Activated naive CD8-positive, alpha-beta T cell treated with anti-CD3 and anti-CD28 coated beads, Interleukin-2, amount 50 U/mL, for 16 hours (primary cell): ENCODE results near the gene PDHB.
"Not testable (repeated sequence)": the region's sequence is repeated elsewhere in the genome, so short reads cannot be mapped to it uniquely, and the experiment has no call there.

Source experiments
- DNase-seq: peaks from one replicate; pipeline ENCODE4 v3.0.0-alpha.2; 2020; ENCODE audit warnings: low read depth, low spot score

Gene PDHB

GRCh38 chr3:58437276-58437675 is 3.6 kb upstream of the PDHB start:
- DNase-seq: not testable (repeated sequence)

DNA sequence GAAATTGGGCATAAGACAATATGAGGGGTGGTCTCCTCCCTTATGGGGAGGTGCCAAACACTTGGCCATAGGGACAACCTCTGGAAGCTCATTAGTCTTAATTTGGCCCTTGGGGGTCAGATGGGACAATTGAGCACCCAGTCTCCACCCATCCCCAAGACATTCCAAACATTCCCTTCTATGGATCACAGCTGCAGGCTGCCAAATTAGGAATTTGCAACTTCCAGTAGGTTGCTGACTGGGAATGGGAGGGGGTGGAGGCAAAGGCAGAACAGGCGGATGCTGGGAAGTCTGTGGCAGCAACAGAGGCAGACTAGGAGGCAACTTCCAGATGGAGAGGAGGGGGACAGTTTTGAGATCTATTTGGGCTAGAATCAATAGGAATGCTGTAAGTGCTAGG is 1.4 kb upstream of the PDHB start:
- DNase-seq: no peak

- DNase-seq: no peak
Measured at GRCh38 chr3:58434511-58434910, 879 bp upstream of the PDHB start.

DNA sequence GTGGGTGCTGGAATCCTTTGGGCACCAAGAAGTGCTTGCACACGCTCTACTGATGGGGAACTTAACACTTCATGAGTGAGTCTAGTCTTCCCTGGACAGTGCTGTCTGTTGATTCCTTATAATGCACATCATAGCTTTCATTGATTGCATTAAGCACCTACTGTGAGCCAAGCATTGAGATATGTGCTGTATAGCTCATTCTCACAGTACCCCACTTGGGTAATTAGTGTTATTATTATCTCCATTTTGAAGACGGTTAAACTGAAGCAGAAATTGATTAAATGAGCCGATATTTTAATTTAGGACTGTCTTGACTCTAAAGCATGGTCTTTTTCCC is 504 bp upstream of the PDHB start:
- no peak for DNase-seq

GRCh38 chr3:58432905-58433304 is 727 bp downstream of the PDHB start:
- no peak for DNase-seq

GRCh38 chr3:58429657-58430056 is 4.0 kb downstream of the PDHB start:
- no peak for DNase-seq

DNA sequence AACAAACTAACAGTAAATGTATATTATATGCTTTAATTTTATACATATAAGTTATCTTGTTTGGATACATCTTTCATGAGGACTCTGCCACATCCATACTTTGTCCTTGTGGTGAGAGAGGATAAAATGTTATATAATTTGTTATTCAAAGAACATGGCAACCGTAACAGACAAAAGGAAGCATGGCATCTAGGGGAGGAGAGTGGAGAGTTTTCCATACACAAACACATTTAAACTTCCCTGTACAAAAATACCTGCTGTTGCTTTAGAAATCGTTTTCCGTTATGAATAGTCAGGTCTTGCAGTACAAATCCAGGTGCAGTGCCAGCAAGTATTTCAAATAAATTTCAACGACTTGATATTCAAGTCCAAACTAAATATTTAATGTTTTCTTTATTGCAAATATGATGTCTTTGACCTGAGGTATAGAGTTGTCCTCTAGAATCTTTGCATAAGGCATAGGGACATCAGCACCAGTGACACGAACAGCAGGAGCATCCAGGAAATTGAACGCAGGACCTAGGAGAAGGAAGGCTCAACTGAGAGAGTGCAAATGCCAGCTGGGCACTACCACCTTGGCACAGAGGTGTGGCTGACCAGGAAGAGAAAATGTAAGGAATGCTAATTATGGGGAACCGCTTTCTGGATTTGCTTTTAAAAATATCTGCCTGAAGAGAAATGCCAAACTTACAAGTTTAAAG is 5.8 kb downstream of the PDHB start:
- DNase-seq: no peak

DNA sequence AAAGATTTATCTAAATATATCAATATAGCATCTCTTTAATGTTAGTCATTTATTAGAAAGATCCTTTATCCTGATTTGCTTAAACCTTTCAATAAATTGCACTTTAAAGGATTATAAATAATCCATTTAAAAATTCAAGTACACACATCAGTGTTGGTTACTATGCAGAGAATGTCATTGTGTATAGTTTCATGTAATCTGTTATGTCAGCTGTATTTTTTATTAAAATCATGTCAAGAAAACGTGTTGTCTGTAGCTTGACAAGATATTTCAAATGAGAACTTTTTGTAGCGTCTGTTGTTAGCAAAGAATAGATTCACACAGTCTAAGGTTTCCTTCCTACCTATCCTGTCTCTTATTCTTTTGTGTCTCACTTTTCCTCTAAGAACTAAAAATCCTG is 7.8 kb downstream of the PDHB start:
- DNase-seq: no peak

GRCh38 chr3:58424613-58425012 is 9.0 kb downstream of the PDHB start:
- DNase-seq: no peak

DNA sequence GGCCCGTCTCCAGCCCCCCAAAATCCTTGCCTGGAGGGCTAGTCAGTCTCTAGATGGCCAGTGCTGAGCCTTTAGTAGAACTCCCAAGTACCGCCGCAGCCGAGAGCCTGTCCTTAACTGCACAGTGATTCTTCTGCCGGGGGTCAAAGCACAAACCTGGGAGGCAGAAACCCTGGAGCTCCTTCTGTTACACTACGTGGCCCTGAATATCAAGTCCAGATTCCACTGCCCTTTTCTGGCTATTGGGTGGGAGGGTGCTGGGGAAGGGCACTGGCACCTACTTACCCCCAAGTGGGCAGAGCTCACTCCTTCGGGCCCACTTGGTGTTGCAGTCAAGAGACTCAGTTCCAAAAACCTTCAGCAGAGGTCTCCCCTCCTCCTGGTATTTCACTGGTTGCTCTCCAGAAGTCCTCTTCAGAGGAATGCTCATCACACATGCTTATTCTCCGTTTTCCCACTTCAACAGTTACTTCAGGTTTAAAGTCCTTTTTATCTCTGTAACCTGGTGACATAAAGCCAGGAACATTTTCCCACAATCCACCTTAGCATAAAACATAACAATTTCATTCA is 10.8 kb downstream of the PDHB start:
- DNase-seq: no peak

DNA sequence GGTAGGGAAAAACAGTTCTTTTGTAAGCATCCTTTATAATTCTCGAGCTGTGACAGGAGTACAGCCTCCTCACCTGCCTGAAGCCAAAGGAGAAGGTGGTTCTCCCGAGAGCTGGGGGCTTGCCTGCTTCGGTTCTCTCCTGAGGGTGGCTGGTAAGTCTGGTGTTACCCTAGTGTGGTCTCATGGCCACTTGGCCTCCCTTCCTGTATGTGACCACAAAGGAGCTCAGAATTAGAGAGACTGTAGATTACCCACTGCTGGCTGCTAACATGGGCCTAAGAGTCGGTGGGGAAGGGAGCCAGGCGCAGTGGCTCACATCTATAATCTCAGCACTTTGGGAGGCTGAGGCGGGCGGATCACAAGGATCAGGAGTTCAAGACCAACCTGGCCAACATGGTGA is 12.6 kb downstream of the PDHB start:
- DNase-seq: no peak

- DNase-seq: no peak
Measured at GRCh38 chr3:58419780-58420507, 13.7 kb downstream of the PDHB start.

DNA sequence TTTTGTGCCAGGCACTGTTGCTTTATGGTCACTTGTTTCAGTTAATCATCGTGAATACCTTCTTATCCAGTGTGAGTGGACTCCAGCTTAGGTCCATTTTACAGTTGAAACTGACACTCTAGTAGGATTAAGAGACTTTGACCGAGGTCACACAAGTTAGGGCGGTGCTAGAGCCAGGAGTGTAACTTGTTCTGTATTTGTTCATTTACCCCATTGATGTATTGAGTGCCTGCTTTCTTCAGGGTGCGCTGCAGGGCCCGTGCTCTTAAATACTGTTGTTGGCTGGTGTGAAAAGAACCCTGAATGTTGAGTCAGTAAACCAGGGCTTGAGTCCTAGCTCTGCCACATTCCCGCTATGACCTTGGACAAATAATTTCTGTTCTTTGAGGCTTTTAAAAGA is 15.4 kb downstream of the PDHB start:
- no peak for DNase-seq

GRCh38 chr3:58417075-58417474 is 16.6 kb downstream of the PDHB start:
- no peak for DNase-seq

DNA sequence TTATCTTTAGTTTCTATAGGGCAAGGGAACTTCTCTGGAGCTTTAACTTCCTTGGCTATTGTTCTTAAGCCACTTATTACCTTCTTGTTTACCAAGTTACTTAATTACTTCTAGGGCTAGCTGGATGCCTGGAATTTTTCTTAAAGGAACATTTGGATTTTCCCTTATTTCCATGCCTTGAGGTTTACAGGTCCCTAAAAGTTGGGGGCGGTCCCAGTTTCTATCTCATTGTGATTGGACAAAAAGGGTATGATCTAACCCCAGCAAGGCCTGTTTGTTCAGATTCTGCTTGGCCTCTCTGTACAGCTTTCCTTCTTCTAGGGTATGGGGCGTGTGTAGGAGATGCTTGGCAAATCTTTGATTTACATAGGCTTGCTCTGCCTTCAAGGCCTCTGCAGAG is 17.4 kb downstream of the PDHB start:
- DNase-seq: no peak

- DNase-seq: no peak
Measured at GRCh38 chr3:58414538-58415197, 19.0 kb downstream of the PDHB start.

GRCh38 chr3:58411851-58412830 is 21.5 kb downstream of the PDHB start:
- no peak for DNase-seq

DNA sequence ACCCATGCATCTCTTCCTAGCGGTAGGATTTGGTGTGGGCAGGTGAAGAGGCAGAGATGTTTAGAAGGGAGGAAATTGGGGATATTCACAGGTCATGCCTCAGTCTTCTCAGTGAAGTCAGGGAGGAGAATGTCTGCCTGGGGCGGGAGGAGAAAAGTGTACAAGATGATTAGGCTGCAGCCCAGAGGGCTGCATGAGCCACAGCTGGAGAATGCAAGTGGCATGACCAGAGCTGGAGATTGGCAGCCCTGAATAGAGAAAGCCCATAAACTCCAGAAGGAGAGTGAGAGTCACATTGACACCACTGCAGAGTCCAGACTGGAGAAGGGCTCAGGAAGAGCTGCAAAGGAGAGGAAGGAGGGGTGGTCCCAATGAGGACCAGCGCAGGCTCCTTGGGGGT is 22.6 kb downstream of the PDHB start:
- DNase-seq: no peak

GRCh38 chr3:58409663-58410062 is 24.0 kb downstream of the PDHB start:
- DNase-seq: no peak

GRCh38 chr3:58408906-58409305 is 24.7 kb downstream of the PDHB start:
- no peak for DNase-seq

- DNase-seq: no peak
Measured at GRCh38 chr3:58404396-58404795, 29.2 kb downstream of the PDHB start.
